GM19455 (cell line): ENCODE measurements around the gene PKP4.

Experiments used
- ATAC-seq: cut with Tn5 transposase; IDR thresholded peaks from one replicate; pipeline ENCODE4 v1.9.1; 2021; ENCODE audit not compliant: unreplicated experiment

The PKP4 gene

DNA sequence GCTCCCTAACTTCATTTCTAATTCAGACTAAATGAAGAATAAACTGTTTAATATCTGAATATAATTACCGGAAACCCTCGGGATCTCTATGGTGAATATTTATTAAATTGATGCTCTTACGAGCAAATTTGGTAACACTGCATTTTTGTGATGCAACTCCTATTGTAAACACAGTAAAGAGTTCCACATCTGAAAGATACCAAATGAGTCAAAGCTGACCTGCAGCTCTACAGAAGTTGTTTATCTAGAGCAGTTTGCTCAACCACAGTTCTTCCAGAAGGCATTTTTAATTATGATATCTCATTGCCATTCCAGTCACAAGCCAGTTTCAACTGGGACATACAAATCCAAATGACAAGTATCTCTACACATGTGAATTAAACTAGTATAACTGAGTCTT lies 129.7 kb downstream of the PKP4 start:
- no peak for ATAC-seq

DNA sequence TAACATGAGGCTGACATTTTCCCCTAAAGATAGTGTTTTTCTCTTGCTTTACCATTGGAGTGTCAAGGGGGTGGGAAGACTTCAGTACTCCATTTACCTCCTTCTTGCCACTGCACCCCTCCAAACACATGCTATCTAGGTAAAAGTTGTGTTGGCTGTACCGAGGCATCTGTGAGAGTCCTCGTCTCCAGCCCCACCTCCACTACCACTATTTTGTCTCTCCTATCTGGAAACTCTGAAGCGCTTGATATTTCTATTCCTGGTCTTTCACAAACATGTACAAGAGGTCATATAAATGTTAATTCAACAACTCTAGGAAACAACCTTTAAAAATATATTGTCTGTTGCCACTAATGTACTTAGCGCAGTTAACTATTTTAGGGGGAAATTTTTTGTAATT lies 132.6 kb downstream of the PKP4 start:
- no peak for ATAC-seq

DNA sequence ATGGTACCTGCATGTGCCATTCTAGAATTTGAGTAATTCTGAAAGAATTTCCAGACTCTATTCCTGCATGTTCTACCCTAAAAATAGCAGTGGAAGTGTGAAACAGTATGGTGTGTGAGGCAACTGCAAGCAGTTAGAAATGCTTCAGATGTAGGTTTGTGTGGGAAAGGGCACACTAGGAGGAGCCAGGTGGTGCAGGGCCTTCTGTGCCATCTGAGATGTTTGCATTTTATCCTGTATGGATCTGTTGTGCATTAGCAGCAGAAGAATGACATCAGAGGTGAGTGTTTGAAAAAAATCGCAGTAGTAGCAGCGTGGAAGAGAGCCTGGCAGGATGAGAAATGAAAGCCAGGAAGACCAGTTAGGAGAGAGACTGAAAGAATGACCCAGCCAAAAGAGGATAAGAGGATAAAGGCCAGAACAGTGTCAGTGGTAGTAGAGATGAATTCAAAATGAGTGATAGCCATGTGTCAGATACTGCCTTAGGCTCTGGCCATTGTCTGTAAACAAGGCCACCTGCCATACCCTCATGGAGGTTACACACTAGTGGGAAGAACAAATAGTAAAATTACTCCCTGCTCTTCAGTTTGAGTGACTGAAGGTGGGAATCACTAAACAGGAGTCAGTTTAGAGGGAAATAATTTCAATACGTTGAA lies 142.2 kb downstream of the PKP4 start:
- no peak for ATAC-seq

- no peak for ATAC-seq
Measured at GRCh38 chr2:158599609-158600008, 142.9 kb downstream of the PKP4 start.

GRCh38 chr2:158600155-158600802 lies 143.5 kb downstream of the PKP4 start:
- ATAC-seq = no peak

- no peak for ATAC-seq
Measured at GRCh38 chr2:158602027-158602426, 145.3 kb downstream of the PKP4 start.

DNA sequence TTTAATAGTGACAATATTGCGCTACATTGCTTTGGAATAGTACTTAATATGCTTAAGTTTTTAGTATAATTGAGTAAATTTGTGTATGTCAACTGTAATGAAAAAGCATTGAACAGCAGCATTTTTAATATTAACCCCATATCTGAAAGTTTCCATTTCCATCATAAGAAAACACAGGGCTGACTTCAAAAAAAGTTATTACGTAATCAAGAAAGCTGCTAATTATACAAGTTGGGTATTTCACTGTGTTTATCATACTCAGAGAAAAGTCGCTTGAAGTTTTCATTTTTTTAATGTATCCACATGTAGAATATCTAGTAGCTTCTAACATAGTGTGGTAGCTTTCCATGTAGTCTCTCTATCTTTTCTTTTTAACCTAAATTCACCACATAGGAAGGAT lies 146.5 kb downstream of the PKP4 start:
- ATAC-seq = no peak

DNA sequence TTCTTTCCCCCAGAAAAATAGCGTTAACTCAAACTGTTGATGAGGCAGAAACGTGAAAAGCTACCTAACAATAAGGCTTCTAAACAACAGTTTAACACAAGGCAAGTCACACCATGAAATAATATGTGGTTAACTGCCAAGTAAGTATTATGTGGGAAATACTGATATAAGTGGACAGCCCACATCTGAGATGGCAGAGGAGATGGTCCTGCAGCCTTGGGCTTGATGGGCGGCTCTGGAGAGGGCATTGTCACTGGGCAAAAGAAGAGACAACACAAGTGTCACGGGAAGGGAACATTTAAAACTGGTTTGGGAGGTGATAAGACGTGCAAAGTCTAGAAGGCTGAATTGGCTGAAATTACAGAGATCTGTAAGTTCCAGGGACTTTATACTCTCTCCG lies 147.2 kb downstream of the PKP4 start:
- ATAC-seq = no peak

DNA sequence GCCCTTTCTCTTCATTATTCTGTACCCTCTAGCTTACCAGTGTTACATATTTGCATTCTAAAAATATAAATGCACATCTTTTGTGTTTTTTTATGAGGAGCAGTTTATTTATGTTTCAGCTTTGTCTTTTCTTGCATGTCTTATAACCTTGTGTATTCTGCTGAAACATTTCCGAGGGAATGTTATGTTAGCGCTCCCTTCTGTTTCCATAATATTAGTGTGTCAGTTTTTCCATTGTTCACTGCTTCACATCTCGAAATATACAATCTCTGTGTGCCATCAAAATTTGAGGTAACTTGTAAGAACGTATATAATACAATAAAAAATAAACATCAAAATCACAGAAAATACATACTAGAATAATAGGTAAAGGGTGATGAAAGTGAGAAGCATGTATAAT lies 153.3 kb downstream of the PKP4 start:
- ATAC-seq = no peak

DNA sequence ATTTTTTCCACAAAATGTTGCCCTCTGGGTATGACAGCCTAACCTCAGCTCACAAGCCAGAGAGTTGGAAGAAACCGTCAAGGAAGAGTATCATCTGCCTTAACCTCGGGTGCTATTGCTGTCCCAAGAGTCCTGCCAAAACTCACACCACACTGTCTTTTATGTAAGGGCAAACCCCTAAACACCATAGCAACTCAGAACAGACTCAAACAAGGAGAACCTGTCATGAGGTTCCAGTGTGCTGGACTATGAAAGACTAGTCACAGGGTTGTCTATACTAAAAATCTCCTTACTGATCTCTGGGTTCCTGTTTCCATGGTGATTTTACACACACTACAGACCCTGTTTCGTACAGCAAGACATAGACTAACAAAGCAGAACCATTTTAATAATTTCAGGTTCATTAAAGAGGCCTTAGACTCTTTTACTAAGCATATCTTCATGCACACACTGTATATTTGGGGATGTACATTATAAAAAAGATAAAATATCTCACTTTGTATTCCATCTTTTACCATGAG lies 159.8 kb downstream of the PKP4 start:
- no peak for ATAC-seq

- ATAC-seq = no peak
Measured at GRCh38 chr2:158618891-158619490, 162.2 kb downstream of the PKP4 start.

- ATAC-seq = no peak
Measured at GRCh38 chr2:158619496-158619895, 162.7 kb downstream of the PKP4 start.

- no peak for ATAC-seq
Measured at GRCh38 chr2:158620656-158621055, 163.9 kb downstream of the PKP4 start.

GRCh38 chr2:158624071-158624667 lies 167.4 kb downstream of the PKP4 start:
- no peak for ATAC-seq

- ATAC-seq = no peak
Measured at GRCh38 chr2:158624961-158625360, 168.2 kb downstream of the PKP4 start.

- ATAC-seq = no peak
Measured at GRCh38 chr2:158629116-158629515, 172.4 kb downstream of the PKP4 start.

- no peak for ATAC-seq
Measured at GRCh38 chr2:158633261-158633660, 176.5 kb downstream of the PKP4 start.

DNA sequence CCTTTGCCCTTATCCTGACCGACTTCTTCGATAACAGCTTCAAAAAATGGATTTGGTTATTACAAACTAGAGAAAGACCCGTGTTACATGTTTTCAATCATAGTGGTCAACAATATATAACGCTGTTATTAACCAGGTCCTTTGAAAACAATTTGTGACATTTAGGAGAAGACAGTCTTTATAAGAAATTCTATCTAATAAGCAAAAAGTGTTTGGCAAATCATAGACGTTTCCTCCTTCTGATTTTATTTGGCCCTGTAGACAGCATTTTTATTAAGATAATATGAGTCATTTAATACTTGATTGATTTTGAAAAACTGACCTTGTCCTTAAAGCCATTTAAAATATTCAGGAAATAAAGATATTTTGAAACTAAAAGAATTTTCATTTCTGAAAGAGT lies 177.9 kb downstream of the PKP4 start:
- ATAC-seq = no peak

DNA sequence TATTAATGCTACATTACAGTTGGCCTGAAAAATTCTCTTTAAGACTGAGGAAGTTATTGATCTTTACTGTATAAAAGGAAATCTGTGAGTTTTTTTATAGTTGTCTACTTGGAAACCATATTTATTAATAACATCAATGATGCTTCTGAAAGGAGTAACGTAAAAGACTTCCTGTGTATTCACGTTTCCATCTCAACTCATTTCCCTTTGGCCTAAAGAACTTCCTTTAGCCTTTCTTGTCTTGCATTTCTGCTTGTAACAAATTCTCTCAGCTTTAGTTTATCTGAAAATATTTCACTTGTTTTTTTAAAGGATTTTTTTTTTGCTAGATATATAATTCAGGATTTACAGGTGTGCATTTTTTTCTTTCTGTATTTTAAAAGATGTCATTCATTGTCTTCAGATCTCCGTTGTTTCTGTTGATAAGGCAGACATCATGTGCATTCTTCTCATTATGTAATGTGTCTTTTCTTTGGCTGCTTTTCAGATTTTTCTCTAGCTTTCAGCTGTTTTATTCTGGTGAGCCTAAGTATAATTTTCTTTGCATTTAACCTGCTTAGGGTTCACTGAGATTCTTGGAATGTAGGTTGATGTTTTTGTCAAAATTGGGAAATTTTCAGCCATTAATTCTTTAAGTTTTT lies 179.3 kb downstream of the PKP4 start:
- ATAC-seq = no peak

GRCh38 chr2:158637357-158637756 lies 180.6 kb downstream of the PKP4 start:
- ATAC-seq = no peak

- ATAC-seq = no peak
Measured at GRCh38 chr2:158644139-158644538, 187.4 kb downstream of the PKP4 start.
